ENCODE results near the gene GIGYF2. TPM values are rescaled to one million over a fixed set of nuclear protein-coding genes. Genes with fewer than 3 reads are reported as not detected.

The GIGYF2 gene, protein sequence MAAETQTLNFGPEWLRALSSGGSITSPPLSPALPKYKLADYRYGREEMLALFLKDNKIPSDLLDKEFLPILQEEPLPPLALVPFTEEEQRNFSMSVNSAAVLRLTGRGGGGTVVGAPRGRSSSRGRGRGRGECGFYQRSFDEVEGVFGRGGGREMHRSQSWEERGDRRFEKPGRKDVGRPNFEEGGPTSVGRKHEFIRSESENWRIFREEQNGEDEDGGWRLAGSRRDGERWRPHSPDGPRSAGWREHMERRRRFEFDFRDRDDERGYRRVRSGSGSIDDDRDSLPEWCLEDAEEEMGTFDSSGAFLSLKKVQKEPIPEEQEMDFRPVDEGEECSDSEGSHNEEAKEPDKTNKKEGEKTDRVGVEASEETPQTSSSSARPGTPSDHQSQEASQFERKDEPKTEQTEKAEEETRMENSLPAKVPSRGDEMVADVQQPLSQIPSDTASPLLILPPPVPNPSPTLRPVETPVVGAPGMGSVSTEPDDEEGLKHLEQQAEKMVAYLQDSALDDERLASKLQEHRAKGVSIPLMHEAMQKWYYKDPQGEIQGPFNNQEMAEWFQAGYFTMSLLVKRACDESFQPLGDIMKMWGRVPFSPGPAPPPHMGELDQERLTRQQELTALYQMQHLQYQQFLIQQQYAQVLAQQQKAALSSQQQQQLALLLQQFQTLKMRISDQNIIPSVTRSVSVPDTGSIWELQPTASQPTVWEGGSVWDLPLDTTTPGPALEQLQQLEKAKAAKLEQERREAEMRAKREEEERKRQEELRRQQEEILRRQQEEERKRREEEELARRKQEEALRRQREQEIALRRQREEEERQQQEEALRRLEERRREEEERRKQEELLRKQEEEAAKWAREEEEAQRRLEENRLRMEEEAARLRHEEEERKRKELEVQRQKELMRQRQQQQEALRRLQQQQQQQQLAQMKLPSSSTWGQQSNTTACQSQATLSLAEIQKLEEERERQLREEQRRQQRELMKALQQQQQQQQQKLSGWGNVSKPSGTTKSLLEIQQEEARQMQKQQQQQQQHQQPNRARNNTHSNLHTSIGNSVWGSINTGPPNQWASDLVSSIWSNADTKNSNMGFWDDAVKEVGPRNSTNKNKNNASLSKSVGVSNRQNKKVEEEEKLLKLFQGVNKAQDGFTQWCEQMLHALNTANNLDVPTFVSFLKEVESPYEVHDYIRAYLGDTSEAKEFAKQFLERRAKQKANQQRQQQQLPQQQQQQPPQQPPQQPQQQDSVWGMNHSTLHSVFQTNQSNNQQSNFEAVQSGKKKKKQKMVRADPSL (N-terminal part only)
- 34.5 and 56.1 TPM in 2 replicates for total RNA-seq (2014; rRNA removed; shearing (Covaris generic))

GRCh38 chr2:232697059-232697806, at the start of gene GIGYF2:
TSS of gene GIGYF2 (plus strand) at chr2:232697331. CDS start at chr2:232735198, 37,867 bp downstream.
- DNase-seq: peak; percentile 99
- Histone ChIP-seq H3K4me3 (ENCODE audit: insufficient read depth, low read depth, low read length) (peak within 1 kb of the TSS; percentile 81), H3K36me3 (replicated peaks; ENCODE audit: control insufficient read depth, insufficient read depth, low read length) (0 out of 2 replicates have a peak, but pooled peaks cover 1% of the 10 kb centered on the region), H3K27me3 (ENCODE audit: control insufficient read depth, insufficient read depth, low read length) (no peaks in the 10 kb centered on the region)

GRCh38 chr2:232649033-232649432, 48.1 kb upstream of the GIGYF2 start:
- no peaks in the 10 kb centered on the region for H3K36me3 ChIP-seq (replicated peaks; ENCODE audit: control insufficient read depth, insufficient read depth, low read length)
- no peaks in the 10 kb centered on the region for H3K27me3 ChIP-seq (ENCODE audit: control insufficient read depth, insufficient read depth, low read length)
- DNase-seq: no peak
- no peak overlapping the region for H3K4me3 ChIP-seq (ENCODE audit: insufficient read depth, low read depth, low read length)

DNA sequence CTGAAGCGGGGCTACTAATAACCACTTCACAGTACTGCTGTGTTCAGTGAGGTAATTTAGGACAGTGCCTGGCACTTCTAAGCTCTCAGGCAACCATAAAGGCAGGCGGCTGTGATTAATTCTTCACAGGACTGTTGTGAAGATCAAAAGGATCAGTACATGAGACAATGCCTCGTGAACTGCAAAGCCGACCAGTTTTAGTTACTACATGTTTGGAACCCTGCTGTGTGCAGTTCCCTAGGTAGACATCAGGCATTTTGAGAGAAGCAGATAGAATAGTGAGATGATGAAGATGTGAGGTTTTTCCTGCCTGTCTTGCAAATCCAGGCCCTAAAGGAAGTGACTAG, 44.7 kb upstream of the GIGYF2 start:
- H3K36me3 ChIP-seq (replicated peaks; ENCODE audit: control insufficient read depth, insufficient read depth, low read length): no peaks in the 10 kb centered on the region
- peak; percentile 18 for DNase-seq
- H3K27me3 ChIP-seq (ENCODE audit: control insufficient read depth, insufficient read depth, low read length): no peaks in the 10 kb centered on the region
- no peak overlapping the region for H3K4me3 ChIP-seq (ENCODE audit: insufficient read depth, low read depth, low read length)

- no peaks in the 10 kb centered on the region for H3K36me3 ChIP-seq (replicated peaks; ENCODE audit: control insufficient read depth, insufficient read depth, low read length)
- no peaks in the 10 kb centered on the region for H3K27me3 ChIP-seq (ENCODE audit: control insufficient read depth, insufficient read depth, low read length)
- no peak overlapping the region for H3K4me3 ChIP-seq (ENCODE audit: insufficient read depth, low read depth, low read length)
- peak; percentile 30 for DNase-seq
These were observed 43.7 kb upstream of the GIGYF2 start for GRCh38 chr2:232653441-232653840.

DNA sequence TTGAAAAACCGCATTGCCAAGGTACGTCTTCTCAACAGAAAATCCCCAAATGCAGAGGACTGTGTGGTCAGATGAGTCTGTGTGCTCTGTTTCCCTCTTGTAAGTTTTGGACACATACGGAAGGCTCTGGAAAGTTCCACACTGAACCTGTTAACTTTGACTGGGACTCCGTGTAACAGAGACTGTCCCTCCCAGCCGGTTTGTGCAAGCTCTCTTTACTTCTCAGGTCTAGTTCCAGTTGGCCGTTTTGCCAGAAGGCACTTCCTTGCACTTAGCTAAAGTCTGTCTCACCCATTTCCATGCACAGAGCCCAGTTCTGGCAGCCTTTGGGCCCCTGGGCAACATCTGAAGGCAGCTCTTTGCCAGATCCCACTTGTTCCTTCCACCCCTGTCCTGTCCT, 41.7 kb upstream of the GIGYF2 start:
- H3K27me3 ChIP-seq (ENCODE audit: control insufficient read depth, insufficient read depth, low read length): no peaks in the 10 kb centered on the region
- peak; percentile 19 for DNase-seq
- H3K36me3 ChIP-seq (replicated peaks; ENCODE audit: control insufficient read depth, insufficient read depth, low read length): no peaks in the 10 kb centered on the region
- H3K4me3 ChIP-seq (ENCODE audit: insufficient read depth, low read depth, low read length): no peak overlapping the region

DNA sequence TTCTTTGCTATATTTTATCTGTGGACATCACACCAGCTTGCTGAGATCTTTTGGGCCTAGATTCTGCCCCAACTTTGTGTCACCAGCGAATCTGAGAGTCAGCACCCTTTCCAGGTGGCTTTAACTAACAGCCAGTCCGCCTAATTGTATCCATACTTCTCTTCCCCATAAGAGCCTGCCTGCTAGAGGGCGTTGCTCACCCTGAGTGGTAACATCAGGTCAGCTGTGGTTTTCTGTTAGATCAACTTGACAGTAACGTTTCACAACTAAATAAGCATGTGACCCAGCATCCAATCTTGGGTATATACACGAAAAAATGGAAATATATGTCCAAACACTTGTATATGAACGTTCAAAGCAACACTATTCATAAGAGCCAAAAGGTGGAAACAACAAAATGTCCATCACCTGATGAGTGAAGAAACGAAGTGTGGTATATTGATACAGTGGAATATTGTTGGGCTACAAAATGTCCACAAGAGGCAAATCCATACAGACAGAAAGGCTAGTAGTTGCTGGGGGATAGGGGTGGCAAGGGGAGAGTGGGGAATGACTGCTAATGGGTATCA, 38.8 kb upstream of the GIGYF2 start:
- DNase-seq: peak; percentile 65
- Histone ChIP-seq H3K4me3 (ENCODE audit: insufficient read depth, low read depth, low read length) (no peak overlapping the region), H3K36me3 (replicated peaks; ENCODE audit: control insufficient read depth, insufficient read depth, low read length) (no peaks in the 10 kb centered on the region), H3K27me3 (ENCODE audit: control insufficient read depth, insufficient read depth, low read length) (no peaks in the 10 kb centered on the region)

- Histone ChIP-seq H3K27me3 (ENCODE audit: control insufficient read depth, insufficient read depth, low read length) (no peaks in the 10 kb centered on the region), H3K4me3 (ENCODE audit: insufficient read depth, low read depth, low read length) (no peak overlapping the region), H3K36me3 (replicated peaks; ENCODE audit: control insufficient read depth, insufficient read depth, low read length) (no peaks in the 10 kb centered on the region)
- no peak for DNase-seq
These were observed 37.8 kb upstream of the GIGYF2 start for GRCh38 chr2:232659359-232659758.

DNA sequence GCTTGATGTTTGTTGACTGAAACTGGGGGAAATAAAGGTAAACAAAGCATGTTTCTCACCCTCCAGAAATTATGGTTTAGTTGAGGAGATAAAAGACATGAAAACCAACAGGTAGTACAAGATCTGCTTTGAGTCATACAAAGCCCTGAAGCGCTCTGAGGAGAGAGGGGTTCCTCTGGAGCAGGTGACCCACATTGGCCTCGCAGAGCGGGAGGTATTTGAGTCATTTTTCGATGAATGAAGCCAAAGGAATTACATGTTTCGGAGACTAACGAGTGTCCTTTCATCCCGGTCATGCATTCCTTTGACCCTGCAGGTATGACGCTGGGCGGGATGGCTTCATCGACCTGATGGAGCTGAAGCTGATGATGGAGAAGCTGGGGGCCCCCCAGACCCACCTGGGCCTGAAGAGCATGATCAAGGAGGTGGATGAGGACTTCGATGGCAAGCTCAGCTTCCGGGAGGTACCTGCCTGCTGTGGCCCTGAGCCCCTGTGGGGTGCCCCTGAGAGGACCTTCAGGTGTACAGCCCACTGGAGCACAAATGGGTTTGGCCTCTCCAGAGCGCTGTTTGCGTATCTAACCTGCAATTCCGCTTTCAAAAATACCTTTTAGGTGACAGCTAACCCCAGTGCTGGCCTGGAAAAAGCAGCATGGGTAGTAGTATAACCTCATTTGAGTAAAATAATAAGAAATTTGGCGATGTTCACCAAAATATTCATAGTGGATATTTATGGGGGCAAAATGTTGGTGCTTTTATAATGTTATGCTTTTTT, 34.5 kb upstream of the GIGYF2 start:
- Histone ChIP-seq H3K36me3 (replicated peaks; ENCODE audit: control insufficient read depth, insufficient read depth, low read length) (no peaks in the 10 kb centered on the region), H3K4me3 (ENCODE audit: insufficient read depth, low read depth, low read length) (no peak overlapping the region), H3K27me3 (ENCODE audit: control insufficient read depth, insufficient read depth, low read length) (no peaks in the 10 kb centered on the region)
- no peak for DNase-seq

- no peak for DNase-seq
- Histone ChIP-seq H3K4me3 (ENCODE audit: insufficient read depth, low read depth, low read length) (no peak overlapping the region), H3K36me3 (replicated peaks; ENCODE audit: control insufficient read depth, insufficient read depth, low read length) (no peaks in the 10 kb centered on the region), H3K27me3 (ENCODE audit: control insufficient read depth, insufficient read depth, low read length) (no peaks in the 10 kb centered on the region)
These were observed 30.9 kb upstream of the GIGYF2 start for GRCh38 chr2:232666051-232666805.

DNA sequence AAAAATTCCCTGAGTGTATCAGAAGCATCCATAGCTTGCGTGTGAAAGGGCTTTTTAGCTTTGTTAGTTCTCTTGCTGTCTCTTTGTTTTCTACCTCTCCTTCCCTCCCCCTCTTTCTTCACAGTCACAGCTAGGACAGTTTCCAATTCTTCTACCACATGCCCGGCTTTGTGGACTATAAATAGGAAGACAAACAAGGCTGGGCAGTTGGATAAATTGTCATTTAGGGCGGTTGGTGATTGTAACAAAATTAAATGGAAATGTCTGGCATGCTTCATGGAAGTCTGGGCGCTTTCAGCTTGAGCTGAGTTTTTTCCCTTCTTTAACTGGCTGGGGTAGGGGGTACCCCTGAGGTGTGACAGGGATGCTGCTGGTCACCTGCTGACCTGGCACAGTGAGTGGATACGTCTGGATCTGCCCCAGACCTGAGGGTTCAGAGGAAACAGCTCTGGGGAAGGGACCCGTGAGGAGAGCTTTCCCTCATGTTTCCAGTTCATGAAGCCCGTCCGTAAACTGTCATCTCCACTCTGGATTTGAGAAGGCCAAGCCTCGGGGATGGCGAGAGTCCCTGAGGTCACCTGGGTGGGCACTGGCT, 29.0 kb upstream of the GIGYF2 start:
- no peaks in the 10 kb centered on the region for H3K36me3 ChIP-seq (replicated peaks; ENCODE audit: control insufficient read depth, insufficient read depth, low read length)
- H3K4me3 ChIP-seq (ENCODE audit: insufficient read depth, low read depth, low read length): no peak overlapping the region
- H3K27me3 ChIP-seq (ENCODE audit: control insufficient read depth, insufficient read depth, low read length): no peaks in the 10 kb centered on the region
- peak; percentile 17 for DNase-seq

DNA sequence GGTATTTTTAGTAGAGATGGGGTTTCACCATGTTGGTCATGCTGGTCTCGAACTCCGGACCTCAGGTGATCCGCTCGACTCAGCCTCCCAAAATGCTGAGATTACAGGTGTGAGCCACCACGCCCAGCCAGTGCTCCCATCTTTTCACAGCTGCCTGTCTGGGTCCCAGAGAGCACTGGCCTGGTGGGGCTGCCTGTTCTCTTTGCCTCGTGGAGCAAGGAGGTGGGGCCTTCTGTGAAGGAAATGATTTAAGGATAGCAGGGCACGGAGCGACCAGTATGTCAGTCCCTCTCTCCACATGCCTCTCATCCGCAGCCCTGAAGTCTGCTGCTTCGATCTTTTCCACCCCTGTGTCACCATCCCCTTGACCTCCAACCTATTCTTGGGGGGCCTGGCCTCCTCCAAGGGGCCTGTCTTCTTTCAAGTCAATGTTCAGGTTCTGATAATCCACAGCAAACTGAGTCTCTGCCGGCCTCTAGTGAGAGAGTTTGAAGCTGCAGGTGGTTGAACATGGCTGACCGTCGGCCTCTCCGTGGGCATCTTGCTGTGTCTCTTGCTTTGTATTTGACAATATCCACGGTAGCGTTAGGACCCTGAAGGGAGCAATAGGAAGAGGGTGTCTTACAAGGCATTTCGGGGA, 28.2 kb upstream of the GIGYF2 start:
- Histone ChIP-seq H3K36me3 (replicated peaks; ENCODE audit: control insufficient read depth, insufficient read depth, low read length) (no peaks in the 10 kb centered on the region), H3K27me3 (ENCODE audit: control insufficient read depth, insufficient read depth, low read length) (no peaks in the 10 kb centered on the region), H3K4me3 (ENCODE audit: insufficient read depth, low read depth, low read length) (no peak overlapping the region)
- DNase-seq: peak; percentile 68

GRCh38 chr2:232672588-232672987, 24.5 kb upstream of the GIGYF2 start:
- no peak for DNase-seq
- Histone ChIP-seq H3K27me3 (ENCODE audit: control insufficient read depth, insufficient read depth, low read length) (no peaks in the 10 kb centered on the region), H3K36me3 (replicated peaks; ENCODE audit: control insufficient read depth, insufficient read depth, low read length) (no peaks in the 10 kb centered on the region), H3K4me3 (ENCODE audit: insufficient read depth, low read depth, low read length) (no peak overlapping the region)

Data from H7 (cell line).